GM21737 (cell line): ENCODE measurements around the gene APRT.

ENCODE experiments used
- ATAC-seq: cut with Tn5 transposase; IDR thresholded peaks from one replicate; pipeline ENCODE4 v1.9.1; 2021; ENCODE audit warnings: mild to moderate bottlenecking, moderate library complexity; ENCODE audit not compliant: unreplicated experiment

The APRT gene

DNA sequence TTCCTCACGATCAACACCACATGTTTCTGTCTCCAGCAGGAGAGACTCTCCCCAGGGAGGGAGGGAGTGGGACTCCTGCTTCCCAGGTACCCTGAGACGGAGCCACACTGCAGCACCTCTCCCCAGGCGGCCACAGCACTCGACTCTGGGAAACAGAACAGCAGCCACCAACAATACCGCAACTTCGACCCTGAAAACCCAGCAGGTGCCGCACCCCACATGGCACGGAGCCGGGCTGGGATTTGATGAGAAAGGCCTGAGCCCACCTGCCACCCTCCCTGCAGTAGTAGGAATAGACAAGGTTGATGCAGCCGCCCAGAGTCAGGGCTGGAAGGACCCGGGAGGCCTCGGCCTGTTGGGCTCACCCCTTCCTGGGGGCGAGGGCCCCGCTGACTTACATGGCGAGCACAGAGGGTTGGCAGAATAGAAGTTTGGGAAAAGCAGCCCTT, 30.6 kb upstream of the APRT start:
- ATAC-seq = no peak

DNA sequence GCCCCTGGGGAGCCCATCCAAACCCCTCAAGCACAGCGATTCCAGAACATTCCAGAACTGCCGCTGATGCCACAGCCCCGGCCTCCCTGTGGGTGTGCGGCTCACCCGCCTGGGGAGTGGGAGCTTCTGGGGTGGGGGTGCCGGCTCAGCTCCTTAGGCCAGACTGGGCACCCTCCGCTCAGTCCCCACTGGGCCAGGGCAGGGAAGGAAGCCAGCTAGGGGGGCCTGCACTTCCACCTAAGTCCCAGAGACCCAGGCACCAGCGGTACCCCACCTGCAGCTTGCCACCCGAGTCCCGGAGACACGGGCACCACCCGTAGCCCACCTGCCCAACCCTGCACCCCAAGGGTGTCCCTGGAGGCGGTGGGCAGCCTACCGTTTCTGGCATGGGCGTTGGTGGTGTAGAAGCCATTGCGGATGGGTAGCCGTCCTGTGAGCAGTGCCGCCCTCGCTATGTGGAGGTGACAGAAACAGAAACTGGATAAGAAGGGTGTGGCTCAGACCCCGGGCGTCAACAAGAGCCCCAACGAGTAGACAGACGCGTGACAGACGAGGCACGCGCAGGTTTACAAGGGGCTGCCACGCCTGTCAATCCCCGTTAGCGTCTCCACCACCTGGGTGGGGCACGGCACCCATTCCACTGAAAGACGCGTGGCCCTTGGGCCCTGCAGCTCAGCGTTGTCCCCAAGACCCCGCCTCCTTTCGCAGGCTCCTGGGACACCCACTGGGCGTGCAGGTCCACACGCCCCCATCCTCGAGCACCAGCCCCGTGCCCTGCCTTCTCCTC, 30.0 kb upstream of the APRT start:
- ATAC-seq = no peak

DNA sequence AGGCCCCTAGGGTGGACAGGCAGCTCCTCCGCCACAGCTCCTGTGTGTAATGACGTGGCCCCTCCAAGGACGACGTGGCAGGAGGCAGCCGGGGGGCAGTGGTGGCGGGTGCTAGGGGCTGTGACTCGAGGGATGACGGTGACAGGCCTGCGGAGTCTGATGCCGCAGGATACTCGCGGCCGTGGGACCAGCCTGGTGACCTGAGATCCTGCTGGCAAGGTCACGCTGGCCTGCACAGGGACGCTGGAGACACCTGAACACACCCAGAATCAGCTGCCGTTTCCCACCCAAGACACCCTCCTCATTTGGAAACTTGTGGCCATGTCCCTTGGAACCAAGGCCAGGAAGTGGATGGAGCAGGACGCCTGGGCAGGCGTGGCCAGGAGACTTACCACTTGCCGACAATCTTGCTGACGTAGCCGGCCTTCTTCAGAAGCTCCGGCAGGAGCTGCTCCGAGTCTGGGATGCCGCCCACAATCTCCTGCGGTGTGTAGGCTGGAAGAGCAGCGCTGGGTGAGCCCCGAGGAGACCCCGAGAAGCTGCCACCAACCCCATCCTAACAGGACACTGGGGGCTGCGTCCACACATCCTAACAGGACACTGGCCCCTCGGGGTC, 29.0 kb upstream of the APRT start:
- no peak for ATAC-seq

DNA sequence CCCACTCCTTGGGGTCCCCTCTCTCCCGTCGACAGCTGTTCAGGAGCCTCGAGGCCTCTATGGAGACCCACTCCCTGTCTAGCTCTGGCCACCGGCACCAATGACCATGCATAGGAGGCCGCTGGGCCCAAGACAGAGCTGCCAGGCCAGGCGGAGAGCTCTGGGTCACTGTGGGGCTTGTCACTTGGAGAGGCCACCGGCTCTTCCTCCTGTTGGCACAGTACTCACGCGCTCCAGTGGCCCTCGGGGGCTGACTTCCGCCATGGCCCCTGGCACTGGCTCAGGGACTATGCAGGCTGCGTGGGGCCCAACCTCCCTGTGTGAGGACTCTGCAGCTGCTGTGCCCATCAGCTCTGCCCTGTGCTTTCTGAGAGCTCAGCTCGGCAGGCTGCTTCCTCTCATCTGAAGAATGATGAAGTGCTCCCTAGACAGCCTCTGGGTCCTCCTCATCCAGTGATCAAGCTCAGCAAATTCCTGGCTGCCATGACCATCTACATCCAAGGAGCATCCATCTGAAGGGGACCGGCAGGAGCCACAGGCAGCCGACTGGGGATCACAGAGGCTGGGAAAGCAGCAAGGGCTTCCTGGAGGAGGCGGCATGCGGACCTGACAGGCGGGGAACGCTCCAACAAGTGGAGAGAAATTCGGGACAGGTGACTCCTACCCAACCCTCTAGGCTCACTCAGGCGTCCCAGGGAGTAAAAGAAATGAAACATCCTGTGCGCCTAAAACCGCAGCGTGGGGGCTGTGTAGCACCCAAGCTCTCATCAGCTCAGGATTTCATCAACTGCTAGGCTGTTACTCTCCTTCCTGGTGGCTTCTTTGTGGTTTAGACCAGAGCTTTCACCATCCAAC, 28.2 kb upstream of the APRT start:
- ATAC-seq = no peak

DNA sequence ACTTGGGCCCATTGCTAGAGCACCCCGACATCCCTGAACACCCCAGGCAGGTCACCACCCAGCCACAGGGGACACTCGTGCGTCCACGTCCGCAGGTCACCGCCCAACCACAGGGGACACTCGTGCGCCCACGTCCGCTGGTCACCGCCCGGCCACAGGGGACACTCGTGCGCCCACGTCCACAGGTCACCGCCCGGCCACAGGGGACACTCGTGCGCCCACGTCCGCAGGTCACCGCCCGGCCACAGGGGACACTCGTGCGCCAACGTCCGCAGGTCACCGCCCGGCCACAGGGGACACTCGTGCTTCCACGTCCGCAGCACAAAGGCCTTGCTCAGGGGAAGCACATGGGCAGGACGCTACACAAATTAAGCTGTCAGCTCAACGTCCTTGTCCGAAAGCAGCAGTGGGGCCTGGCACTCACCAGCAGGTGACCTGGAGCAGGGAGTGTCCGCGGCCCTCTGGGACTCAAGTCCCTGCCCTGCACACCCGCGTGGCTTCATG, 27.4 kb upstream of the APRT start:
- no peak for ATAC-seq

DNA sequence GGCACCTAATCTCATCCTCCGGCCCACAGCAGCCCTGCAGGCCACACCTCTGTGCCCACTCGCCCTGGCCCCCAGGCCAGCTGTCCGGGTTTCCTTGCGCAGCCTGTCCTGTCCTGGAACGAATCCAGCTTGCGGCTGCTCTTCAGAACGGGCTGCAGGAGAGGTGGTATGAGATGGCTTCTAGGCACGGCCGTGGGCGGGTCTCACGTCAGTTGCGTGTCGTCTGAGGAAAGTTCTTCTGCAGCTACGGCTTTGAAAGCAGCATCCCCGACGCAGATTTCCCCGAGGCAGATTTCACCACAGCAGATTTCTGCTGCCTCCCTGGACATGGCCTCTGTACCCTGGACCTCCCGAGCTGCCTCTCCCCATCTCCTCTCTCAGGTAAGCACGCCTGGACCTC, 26.8 kb upstream of the APRT start:
- ATAC-seq = no peak

DNA sequence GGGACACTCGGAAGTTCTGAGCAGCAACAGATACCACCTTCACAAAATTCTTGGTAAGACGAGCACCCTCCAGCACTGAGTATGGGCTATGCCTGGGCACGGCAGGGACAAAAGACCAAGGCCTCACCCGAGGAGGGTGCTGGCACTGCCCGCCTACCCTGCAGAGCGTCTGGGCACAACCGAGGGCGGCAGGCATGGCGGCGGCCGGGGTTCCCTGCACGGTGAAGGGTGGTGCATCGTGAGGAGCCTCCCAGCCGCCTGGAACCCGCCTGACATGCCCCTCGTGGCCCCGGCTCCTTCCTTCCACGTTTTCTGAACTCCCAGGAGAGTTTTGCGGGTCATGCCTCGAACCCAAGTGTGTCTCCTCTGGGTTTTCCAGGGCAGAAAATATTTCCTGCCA, 26.1 kb upstream of the APRT start:
- ATAC-seq = no peak

DNA sequence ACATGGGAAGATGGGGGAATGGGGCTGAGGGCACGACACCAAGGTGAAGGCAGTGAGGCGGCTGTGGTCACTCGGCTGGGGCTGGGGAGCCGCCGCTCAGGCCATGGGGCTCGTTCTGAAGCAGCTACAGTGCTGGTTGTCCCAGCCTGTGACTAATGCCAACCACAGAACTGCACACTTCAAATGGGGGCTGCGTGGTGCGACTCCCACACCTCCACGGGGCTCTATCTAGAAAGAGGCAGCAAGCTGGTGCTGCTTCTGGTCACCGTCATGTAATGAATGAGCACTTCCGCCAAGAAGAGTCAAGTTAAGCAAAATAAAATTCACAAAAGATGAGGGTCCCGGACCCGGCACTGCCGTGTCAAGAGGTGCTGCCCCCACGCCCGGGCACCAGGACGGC, 25.1 kb upstream of the APRT start:
- ATAC-seq = no peak

DNA sequence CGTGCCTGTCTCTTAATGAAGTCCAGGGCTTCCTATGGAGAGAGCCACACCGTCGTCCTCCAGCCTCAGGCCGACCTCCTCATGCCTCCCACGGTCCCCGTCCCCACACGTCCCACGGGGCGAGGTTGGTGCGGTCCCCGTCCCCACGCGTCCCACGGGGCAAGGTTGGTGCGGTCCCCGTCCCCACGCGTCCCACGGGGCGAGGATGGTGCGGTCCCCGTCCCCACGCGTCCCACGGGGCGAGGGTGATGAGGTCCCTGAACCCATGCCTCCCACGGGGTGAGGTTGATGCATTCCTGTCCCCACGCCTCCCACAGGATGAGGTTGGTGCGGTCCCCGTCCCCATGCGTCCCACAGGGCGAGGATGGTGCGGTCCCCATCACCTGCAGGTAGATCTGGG, 24.1 kb upstream of the APRT start:
- ATAC-seq = no peak

DNA sequence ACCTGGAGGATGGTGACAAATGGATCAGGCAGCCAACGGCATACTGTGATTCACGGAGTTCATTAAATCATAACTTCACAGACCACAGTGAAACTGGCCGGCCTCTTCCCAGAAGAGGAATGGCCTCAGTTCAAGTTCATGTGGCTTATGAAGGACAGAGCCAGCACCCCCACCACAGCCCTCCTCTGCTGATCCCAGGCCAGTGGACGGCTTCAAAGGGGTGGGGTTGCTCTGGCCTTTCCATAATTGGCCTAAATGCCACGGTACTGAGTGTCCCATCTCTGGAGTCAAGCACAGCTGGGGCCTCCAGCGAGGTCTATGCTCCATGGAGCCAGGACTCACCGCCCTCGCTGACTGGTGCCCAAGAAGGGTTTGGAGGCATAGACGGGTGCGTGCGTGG, 23.7 kb upstream of the APRT start:
- no peak for ATAC-seq

DNA sequence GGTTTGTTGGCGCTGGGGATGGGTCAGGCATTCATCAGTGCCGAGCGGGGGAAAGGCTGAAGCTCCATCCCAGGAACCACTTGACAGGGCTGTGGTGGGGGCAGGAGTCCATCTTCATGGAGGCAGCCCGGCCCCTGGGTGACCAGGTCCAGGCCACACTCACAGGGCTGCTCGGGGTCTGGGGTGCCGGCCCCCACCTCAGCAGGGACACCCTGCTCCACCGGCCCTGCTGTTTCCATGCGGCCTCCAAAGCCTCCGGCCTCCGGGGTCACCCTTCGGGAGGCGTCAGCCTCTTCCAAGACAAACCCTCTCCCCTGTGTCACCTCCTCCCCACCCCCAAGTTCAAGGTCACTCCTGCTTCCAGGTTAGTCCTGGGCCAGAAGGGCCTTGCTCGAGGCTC, 22.9 kb upstream of the APRT start:
- no peak for ATAC-seq

DNA sequence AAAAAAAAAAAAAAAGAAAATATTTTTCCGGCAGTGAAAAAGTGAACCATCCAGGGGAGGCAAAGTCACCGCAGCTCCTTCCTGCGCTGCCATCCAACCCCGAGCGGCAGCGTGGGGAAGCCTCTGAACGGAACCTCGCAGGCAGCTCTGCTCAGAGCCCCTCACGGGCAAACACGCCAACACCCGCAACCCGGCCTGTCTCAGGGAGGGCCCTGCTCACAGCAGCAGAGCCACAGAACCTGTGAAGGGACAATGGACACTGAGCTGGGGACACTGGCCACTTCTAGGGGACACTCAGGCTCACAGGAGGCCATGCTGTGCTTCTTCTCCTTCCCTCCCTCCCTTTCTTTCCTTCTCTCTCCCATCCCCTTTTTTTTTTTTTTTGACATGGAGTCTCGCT, 21.4 kb upstream of the APRT start:
- no peak for ATAC-seq

DNA sequence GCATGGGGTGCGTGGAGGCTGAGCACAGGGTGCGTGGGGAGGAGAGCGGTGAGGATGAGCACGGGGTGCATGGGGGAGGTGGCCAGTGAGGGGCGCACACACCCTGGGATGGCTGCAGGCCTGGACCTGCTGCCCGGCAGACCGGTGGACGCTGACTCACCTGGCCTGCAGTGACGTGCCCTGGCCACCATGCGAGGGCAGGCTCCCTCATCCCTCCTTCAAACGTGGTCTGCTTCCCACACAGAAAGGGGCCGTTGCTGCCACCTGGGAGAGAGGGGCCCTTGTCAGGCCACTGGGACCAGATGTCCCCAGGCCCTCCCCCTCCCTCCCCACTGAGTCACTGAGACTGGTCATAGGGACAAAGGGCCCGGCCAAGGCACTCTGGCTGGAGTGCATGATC, 20.1 kb upstream of the APRT start:
- ATAC-seq = no peak

DNA sequence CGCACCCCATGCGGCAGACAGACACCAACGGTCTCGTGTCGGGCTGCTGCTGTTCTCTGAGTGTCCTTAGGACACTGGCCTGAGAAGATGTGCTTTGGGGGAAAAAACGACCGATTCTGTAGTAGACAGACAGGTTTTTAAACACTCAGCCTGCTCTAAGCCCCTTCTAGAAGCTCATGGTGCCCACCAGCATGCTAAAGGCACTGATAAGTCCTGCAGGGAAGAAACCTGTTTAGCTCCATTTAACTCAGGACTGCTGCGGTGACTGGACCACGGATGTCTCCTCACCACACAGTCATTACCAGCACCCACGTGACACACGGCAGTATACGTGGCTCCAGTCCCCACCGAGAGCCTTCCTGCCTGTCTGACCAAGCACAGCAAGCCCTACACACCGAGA, 19.1 kb upstream of the APRT start:
- ATAC-seq = no peak

DNA sequence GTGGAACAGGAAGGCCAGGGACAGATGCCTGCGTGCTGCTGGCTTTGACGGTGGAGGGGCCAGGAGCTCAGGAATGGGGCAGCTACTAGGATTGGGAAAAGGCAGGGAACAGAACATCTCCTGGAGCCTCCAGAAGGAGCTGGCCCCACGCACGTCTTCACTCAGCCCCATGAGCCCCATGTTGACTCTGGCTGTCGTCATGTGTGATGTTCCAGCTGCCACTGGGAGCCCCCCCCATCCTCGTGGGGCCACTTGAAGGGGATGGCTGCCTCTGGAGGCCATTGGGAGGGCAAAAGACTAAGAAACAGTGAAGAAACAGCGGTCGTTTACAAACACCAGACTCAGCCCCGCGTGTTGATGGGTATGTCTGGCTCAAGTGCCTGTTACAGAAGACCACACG, 18.5 kb upstream of the APRT start:
- no peak for ATAC-seq

DNA sequence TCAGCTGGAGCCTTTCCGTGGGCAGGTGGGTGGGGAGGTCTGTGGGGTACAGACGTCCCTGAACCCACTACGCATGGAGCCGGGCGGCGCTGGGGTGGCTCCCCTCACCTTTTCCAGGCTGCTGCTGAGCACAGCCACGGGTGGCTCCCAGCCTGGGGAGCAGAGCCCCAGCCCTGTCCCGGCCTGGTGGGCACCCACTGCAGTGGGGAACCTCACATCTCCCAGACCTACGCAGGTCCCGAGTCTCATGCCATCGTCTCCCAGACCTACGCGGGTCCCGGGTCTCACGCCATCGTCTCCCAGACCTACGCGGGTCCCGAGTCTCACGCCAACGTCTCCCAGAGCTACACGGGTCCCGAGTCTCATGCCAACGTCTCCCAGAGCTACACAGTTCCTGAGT, 17.0 kb upstream of the APRT start:
- no peak for ATAC-seq

DNA sequence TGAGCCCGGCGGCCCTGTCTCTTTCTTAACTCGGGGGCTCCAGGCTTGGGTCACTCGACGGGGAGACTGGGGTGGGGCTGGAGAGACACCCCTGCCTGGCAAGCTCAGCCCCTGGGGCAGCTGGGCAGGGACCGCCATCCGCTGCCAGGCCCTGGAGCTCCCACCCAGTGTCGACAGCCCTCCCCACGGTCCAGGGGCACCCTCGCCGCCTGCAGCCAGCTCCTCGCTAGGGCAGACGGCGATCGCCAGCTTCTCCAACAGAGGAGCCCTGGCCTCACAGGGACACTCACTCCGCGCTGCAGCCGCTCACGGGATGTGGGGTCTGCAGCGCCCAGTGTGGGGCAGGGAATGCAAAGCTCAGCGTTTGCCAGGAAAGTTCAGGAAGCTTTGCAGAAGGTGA, 16.0 kb upstream of the APRT start:
- no peak for ATAC-seq

DNA sequence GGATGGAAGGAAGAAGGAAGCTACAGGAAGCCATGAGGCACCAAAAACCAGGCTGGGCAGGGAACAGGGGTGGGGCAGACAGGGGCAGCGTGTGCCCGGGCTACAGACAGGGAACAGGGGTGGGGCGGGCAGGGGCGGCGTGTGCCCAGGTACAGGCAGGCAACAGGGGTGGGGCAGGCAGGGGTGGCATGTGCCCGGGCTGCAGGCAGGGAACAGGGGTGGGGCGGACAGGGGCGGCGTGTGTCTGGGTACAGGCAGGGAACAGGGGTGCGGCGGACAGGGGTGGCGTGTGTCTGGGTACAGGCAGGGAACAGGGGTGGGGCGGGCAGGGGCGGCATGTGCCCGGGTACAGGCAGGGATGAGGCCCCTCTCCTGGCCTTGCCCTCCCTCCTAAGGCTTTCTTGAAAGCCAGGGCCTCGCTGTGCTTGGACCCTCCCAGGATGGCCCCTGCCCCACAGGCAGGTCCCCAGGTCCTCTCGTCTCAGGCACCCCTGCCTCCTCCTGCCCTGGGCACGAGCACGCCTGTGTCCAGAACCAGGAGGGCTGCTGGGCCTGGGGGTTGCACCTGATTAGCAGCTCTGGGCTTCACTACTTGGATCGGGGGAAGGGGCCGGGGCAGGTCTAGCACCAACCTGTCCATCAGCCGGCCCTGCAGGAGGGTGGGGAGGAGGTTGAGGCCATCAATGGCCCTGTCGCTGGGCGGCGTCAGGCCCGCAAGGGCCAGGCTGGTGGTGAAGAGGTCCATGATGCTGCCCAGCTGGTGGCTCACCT, 14.5 kb upstream of the APRT start:
- no peak for ATAC-seq

DNA sequence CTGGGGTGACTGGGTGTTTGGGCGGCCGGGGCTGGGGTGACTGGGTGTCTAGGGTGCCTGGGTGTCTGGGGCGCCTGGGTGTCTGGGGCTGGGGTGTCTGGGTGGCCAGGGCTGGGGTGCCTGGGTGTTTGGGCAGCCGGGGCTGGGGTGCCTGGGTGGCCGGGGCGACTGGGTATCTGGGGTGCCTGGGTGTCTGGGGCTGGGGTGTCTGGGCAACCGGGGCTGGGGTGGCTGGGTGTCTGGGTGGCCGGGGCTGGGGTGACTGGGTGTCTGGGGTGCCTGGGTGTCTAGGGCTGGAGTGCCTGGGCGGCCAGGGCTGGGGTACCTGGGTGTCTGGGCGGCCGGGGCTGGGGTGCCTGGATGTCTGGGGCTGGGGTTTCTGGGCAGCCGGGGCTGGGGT, 13.4 kb upstream of the APRT start:
- ATAC-seq = no peak

DNA sequence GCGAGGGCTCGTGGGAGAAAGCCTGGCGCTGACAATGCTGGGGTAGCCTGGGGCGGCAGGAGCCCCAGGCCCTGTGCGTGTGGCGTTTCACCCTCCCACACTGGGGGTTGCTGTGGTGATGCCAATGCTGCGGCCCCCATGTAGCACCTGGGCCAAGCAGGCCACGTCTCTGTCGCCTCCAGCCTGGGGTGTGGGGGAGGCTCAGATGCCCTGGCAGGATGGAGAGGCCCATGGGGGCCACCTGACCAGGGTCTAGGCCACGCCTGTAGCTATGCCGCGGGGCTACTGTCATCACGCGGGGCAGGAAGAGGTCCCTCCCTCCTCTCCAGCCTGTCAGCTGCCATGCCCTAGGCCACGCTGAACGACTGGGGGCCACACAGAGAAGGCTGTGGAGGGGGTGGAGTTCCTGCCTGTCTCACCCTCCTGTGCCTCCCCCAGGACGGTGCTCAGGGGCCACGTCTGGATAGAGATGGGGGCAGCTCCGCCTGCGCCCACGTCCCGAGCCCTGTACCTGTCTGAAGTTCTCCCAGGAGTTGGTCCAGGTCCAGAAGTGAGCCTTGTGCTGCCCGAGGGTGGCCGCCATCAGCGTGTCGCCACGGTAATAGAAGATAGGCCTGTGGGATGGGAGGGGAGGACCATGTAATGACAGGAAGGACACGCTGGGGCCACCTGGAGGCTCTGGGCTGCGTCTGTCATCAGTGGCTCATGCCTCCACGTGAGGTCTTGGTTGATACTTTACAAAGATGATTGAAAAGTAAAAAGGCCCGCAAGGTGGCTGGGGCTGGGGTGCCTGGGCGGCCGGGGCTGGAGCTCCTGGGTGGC, 12.7 kb upstream of the APRT start:
- no peak for ATAC-seq
